GM10847 (cell line): ENCODE results near the gene LMX1B.

Experiments
- POLR2A ChIP-seq: IDR thresholded peaks from 2 replicates; pipeline ENCODE4 v1.6.1; 2011; ENCODE audit not compliant: insufficient read length; ENCODE audit errors: extremely low read depth

LMX1B gene

DNA sequence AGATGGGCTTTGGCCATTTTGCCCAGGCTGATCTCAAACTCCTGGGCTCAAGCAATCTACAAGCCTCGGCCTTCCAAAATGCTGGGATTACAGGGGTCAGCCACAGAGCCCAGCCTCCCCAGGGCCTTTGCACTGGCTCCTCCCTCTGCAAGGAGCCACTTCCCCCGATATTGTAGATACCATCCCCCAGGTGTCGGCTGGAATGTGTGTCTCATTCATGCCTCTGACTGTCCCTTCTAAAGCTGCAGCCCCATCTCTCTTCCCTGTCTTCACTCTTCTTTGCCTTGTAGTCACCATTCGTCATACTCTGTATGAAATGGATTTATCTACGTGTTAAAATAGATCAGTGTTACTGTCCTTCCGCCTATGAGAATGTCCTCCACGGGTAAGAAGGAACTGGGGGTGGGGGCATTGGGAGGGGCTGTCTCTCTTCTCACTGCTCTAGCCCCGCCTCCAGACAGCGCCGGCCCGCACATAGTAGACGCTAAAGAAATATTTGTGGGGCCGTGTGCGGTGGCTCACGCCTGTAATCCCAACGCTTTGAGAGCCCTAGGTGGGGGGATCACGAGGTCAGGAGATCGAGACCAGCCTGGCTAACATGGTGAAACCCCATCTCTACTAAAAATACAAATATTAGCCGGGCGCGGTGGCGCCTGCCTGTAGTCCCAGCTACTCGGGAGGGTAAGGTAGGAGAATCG, 68.5 kb downstream of the LMX1B start:
- no peak for TF ChIP-seq POLR2A

DNA sequence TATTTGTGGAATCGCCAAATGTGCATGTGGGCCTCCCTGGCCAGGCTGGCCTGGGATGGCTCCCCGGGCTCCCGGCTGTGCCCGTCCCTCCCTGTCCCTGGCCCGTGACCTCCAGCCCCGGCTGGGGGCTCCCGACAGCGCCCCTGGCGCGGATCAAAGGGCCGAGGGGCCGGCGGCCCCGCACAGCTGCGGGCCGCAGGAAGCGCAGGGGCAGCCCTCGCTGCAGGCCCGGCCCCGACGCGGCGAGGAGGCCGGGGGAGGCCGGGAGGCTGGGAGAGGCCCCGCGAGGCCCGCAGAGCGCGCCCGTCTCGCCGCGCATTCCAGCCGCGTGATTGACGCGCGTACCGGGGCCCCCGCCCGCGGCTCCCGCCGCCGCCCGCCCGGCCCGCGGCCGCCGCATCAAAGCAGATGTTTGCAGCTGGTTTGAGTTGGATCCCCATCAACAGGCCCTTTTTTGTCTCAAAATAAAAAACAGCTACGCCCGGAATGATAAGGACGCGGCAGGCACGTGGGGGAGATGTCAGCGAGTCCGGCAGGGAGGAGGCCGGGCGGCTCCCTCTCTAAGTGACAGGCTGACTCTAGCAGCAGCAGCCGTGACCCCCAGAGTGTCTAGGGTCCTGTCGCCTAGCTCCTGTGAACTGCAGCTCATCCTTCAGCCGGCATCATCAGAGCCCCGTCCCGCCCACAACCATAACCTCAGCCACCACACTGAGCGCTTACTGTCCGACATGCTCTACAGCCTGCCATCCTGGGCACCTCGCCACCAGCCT, 69.4 kb downstream of the LMX1B start:
- no peak for TF ChIP-seq POLR2A

DNA sequence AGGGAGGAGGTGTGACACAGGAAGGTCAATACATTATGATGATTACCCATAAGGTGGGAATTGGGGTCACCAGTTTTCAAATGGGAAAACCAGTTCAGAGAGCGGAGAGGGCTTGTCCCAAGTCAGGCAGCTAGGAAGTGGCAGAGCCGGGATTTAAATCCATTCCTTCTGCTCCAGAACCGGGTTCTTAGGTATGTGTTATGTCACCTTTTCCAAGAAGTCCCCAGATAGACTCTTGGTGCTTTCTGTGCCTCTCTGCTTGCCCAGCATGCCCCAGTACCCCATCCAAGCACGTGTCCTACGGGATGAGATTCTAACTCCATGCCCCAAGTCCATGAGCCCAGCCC, 69.9 kb downstream of the LMX1B start:
- TF ChIP-seq POLR2A: no peak

DNA sequence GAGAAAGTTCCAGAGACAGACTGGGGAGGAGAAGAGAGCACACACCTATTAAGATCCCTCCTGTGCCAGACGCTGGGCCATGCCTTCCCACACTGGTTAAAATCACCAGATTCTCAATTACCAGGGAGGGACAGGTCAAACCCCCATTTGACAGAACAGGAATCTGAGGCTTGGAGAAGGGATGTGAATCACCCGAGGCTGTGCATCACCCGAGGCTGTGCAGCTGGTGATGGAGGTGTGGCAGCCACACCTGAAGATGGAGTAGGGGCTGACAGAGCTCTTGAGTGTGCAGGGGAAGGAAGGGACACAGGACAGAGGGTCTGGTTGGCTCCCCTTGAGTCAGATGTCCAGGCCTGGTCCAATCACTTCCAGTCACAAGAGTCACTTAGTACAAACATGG, 70.6 kb downstream of the LMX1B start:
- TF ChIP-seq POLR2A: no peak

GRCh38 chr9:126684965-126685465, 71.3 kb downstream of the LMX1B start:
- TF ChIP-seq POLR2A: no peak

DNA sequence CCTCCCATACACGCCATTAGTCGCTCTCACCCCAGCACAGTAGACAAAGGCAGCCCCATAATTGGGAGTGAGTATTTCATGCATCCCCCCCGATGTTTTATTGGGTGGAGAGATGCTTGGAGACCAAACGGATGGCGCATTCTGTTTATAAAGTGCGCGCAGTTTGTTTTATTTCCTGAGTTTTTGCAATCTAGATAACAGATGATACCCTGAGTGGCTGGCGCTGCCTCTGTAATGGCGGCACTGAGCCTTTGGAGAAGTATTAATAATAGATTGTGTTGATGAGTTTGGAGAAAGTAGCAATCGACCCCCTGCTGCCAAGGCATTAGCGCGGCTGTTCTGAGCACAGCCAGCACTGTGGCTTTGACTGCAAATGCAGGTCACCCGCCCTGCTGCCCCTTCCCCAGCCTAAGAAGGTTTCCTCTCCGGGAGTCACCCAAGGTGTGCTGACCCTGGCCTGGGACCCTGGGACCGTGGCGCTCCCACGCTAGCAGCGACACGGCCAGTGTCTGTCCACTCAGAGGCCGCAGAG, 74.3 kb downstream of the LMX1B start:
- TF ChIP-seq POLR2A: no peak

GRCh38 chr9:126688617-126689016, 74.9 kb downstream of the LMX1B start:
- no peak for TF ChIP-seq POLR2A

DNA sequence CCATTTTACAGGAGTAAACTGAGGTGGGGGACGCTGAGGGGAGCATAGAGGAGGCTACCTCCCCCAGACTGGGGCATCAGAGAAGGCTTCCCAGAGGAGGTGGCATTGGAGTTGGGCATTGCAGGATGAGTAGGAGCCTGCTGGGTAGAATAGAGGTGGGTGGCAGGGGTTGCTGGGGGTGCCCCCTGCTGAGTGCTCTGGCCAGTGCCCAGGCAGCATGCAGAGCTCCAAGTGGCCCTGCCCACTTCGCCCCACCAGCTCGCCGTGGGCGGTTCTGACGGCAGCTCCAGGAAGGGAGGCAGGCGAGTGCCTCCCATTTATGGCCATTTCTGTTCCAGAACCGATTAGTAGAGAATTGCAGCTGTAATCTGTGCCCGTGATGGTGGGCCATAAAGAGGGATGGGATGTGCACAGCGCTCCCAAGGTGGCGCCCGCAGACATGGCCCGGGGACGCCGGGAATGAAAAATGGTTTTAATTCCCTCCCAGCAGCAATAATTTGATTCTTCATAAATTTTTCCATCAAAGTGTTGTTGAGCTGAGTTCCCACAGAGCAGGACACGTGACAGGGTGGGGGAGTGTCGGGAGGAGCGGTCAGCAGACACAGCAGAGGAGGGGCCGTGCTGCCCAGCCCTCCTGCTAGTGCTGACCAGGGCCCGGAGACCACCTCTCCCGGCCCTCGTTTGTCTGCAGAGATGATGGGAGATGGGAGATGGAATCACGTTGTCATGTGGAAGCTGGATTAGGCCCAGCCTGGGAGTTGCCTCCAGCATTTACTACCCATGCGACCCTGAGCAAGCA, 75.5 kb downstream of the LMX1B start:
- no peak for TF ChIP-seq POLR2A

- no peak for TF ChIP-seq POLR2A
Observed at GRCh38 chr9:126690431-126691051, 76.8 kb downstream of the LMX1B start.

GRCh38 chr9:126692041-126692758, 78.5 kb downstream of the LMX1B start:
- TF ChIP-seq POLR2A: no peak

DNA sequence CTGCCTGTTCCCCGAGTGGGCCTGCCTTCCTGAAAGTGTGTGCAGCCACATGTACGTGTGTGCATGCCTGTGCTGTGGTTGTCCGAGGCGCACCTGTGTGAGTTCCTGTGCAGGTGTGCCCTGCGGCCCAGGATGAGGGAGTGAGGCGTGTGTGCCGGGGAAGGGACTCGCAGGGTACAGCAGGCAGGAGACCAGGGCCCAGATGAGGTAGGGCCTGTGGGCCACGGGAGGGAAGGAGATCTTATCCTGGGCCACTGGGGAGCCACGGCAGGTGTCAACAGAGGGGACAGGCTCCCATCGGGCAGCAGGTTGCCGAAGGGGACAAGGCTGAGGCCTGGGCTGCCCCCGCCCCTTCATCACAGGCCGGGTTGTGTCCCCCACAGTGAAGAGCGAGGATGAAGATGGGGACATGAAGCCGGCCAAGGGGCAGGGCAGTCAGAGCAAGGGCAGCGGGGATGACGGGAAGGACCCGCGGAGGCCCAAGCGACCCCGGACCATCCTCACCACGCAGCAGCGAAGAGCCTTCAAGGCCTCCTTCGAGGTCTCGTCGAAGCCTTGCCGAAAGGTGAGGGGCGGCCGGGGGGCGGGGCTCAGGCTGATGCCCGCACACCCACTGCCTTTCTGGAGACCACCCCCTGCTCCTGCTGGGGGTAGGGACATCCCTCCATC, 79.2 kb downstream of the LMX1B start:
- TF ChIP-seq POLR2A: no peak

GRCh38 chr9:126693428-126693944, 79.8 kb downstream of the LMX1B start:
- no peak for TF ChIP-seq POLR2A

DNA sequence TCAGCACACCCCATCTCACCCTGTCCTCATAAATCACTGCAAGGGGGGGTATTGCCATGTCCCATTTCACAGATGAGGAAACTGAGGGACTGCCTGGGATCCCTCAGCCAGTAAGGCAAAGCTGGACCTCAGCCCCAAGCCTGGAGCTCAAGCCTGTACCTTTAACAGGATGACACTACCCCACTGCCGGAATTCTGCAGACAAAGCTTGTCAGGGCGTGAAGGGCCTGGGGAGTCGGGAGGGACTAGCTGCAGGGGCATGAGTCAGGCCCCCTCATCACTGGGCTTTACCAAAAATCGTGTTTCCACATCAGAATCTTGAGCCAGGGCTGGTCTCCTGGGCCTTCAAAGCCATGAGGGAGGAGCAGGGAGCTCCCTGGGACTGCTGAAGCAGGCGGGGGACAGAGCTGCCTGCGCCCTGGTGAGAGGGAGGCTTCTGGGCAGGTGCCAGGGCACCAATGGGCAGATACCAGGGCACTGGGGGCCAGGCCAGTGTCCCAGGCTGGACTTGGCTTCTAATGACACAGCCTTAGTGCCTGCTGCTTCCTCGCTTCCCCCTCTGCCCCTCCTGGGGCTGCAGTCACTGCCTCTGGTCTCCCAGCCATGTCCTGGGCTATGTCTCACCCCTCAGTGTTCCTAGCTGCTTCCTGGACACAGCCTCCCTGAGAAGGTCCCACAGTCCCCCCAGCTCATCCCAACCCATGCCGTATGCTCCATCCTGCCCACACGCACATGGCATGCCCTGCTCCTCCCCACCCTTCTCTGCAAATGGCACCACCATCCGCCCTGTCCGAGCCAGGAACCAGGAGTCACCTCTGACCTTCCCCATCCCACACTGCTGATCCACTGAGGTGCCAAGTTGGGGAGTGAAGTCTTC, 80.7 kb downstream of the LMX1B start:
- no peak for TF ChIP-seq POLR2A
